Epidermal melanocyte (primary cell): ENCODE measurements around the gene HECTD2.
"Not testable (repeated sequence)": the region's sequence is repeated elsewhere in the genome, so short reads cannot be mapped to it uniquely, and the experiment has no call there.

ENCODE experiments used
- DNase-seq: peaks from one replicate; pipeline ENCODE4 v3.0.0; 2011; ENCODE audit warnings: low spot score; ENCODE audit not compliant: insufficient read length

The HECTD2 gene

GRCh38 chr10:91412354-91413087, 2.4 kb downstream of the HECTD2 start:
- no peak for DNase-seq

GRCh38 chr10:91415816-91416215, 5.7 kb downstream of the HECTD2 start:
- no peak for DNase-seq

DNA sequence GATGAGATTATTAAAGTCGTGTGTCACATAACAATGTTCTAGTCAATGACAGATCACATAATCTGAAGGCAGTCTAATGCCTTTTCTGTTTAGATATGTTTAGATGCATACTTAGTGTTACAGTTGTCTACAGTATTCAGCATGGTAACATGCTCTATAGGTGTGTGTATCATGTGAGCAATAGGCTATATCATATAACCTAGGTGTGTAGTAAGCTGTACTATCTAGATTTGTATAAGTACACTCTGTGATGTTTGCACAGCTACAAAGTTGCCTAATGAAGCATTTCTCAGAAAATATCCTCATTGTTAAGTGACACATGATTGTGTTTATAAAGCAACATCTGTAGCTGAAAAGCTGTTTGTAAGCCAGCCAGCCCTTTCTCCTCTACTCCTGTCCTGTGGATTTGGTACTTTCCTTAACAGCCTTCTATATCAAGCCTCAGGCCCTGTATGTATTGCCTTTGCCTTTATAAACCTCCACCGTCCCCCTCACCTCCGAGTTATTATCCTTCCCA, 6.3 kb downstream of the HECTD2 start:
- DNase-seq, result no peak

GRCh38 chr10:91418416-91418815, 8.3 kb downstream of the HECTD2 start:
- DNase-seq, result no peak

GRCh38 chr10:91420868-91421267, 10.7 kb downstream of the HECTD2 start:
- no peak for DNase-seq

GRCh38 chr10:91422915-91423314, 12.8 kb downstream of the HECTD2 start:
- DNase-seq, result no peak

GRCh38 chr10:91424016-91424415, 13.9 kb downstream of the HECTD2 start:
- no peak for DNase-seq

- DNase-seq, result no peak
Observed at GRCh38 chr10:91432175-91432574, 22.0 kb downstream of the HECTD2 start.

DNA sequence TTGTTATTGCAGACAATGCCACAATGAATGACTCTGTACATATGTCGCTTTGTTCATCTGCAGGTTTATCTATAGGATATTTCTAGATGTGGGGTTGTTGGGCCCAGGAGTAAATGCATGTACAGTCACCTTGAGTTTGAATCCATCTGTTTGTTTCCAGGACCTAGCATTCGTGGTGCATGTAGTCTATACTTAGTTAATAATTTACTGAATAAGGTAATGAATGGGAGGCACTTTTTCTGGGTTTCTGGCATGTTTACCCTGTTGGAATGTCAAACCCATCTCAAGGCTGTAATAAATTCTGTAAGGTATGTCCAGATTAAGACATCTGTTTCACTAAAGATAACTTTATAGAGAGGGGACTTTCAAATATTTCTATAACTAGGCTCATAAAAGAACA, 23.5 kb downstream of the HECTD2 start:
- no peak for DNase-seq

DNA sequence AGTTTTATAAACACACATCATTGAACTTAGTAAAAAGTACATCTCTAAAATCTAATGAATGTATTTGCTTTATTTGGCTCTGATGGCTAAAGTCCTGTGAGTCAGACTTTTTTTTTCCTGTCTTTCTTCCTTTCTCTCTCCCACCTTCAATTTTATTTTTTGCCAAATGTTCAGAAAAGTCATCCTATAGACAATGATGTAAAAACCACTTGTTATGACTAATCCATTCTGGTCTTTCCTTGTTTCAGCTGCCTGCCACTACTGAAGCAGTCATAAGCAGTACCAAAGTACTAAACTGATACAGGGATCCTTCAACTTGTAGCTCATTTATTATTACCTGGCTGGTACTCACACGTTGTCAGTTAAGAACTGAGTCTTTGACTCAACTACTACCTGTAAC, 23.9 kb downstream of the HECTD2 start:
- DNase-seq, result no peak

DNA sequence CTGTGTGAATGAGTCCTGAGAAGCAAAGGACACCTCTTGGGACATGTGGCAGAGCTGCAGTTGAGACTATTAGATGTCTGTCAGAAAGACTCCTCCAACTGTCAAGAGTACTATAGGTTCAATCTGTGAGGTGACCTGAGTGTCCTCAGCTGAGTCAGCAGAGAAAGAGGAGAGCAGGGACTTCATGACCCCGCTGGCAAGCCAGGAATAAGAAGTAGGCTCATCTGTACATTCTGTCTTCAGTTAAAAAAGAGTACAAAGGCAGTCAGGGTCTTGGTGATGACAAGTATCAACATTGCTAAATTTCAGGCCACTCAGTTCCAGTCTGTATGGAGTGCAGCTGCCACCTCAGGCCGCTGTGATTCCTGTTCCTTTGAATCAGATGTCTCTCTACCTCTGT, 25.1 kb downstream of the HECTD2 start:
- DNase-seq, result no peak

DNA sequence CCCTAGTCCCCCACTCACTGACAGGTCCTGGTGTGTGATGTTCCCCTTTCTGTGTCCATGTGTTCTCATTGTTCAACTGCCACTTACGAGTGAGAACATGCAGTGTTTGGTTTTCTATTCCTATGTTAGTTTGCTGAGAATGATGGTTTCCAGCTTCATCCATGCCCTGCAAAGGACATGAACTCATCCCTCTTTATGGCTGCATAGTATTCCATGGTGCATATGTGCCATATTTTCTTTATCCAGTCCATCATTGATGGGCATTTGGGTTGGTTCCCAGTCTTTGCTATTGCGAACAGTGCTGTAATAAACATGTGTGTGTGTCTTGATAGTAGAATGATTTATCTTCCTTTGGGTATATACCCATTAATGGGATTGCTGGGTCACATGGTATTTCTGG, 28.1 kb downstream of the HECTD2 start:
- not testable (repeated sequence) for DNase-seq

DNA sequence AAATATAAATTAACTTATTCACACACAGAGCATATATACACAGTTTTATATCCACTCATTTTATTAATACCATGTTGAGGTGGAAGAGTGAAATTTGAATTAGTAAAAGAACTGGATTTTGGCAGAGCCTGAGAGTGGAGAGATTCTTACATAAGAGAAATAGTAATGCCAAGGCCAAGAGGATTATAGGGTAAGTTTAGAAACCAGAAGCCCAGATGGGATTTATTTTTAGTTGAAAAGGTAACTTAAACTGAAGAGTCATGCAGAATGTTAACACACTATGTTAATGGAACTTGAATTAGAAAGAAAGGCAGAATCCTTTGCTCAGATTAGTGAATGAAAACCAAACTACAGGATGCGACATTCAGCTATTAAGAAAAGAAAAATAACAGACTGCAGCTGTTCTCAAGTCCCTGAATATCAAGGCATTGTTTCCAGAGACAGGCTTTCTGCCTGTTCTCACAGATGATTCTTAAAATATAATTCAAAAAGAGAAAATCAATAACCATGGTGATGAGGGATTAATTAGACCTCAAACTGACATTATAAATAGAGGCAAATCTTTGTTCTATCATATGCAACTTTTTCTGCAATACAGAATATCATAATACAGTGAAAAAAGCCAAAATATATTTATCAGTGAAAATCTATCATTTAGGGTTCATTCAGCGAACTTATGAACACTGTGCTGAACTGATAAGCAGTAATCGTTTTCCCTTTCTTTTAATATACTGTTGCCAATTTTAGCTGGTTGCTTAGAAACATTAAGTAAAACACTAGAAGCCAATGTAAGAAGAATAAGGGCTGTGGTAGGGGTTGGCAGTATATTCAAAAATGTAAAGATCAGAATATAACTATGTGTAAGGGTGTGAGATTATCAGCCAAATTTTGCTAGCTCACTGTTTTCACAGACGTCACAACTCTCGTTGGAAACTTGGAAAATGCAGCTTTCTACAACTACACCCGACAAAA, 34.4 kb downstream of the HECTD2 start:
- no peak for DNase-seq

DNA sequence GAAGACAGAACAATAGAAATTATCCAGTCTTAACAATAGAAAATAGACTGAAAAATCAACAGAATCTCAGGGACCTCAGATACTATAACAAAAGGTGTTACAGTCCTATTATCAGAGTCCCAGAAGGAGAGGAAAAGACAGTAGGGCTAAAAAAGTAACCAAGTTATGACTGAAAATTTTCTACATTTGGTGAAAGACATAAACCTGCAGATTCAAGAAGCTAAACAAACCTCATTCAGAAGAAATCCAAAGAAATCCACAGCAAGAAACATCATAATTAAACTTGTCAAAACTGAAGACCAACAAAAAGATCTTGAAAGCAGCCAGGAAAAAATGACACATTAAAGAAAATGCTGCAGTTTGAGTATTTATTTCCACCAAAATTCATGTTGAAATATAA, 41.9 kb downstream of the HECTD2 start:
- no peak for DNase-seq

DNA sequence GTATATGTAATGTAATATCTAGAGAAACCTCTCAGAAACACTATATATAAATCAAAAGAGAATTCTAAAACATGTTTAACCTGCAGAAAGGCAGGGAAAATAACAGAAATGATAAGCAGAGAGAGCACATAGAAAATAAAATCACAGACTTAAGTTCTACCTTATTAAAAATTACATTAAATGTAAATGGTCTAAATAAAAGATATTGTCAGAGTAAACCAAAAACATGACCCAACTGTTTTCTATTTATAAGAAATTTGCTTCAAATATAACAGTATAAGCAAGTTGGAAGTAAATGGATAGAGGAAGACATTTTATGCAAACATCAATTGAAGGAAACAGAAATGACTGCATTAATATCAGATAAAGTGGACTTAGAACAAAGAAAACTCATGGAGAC, 43.4 kb downstream of the HECTD2 start:
- no peak for DNase-seq

DNA sequence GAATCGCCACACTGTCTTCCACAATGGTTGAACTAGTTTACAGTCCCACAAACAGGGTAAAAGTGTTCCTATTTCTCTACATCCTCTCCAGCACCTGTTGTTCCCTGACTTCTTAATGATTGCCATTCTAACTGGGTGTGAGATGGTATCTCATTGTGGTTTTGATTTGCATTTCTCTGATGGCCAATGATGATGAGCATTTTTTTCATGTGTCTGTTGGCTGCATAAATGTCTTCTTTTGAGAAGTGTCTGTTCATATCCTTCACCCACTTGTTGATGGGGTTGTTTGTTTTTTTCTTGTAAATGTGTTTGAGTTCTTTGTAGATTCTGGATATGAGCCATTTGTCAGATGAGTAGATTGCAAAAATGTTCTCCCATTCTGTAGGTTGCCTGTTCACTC, 45.0 kb downstream of the HECTD2 start:
- DNase-seq, result not testable (repeated sequence)

GRCh38 chr10:91460681-91461080, 50.5 kb downstream of the HECTD2 start:
- DNase-seq, result no peak

GRCh38 chr10:91462423-91462822, 52.3 kb downstream of the HECTD2 start:
- DNase-seq, result no peak

- DNase-seq, result no peak
Observed at GRCh38 chr10:91464500-91464899, 54.4 kb downstream of the HECTD2 start.

GRCh38 chr10:91465261-91465660, 55.1 kb downstream of the HECTD2 start:
- no peak for DNase-seq

DNA sequence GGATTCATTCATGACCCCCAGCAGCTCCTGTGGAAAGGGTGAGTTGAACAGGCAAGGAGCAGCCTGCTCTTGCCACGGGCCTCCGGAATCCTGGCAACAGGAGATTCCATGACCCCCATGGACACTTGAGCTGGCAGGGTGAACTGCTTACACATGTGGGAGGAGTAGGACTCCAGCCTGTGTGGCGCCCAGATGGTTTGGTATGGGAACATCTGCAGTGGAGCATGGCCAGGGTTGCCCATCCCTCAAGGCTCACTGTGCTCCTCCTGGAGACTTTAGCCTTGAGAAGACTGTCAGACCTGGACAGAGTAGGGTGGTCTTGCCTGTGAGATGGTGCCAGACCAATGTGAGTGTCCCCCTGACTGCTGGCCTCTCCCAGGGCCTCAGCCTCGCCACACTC, 57.0 kb downstream of the HECTD2 start:
- DNase-seq, result no peak

DNA sequence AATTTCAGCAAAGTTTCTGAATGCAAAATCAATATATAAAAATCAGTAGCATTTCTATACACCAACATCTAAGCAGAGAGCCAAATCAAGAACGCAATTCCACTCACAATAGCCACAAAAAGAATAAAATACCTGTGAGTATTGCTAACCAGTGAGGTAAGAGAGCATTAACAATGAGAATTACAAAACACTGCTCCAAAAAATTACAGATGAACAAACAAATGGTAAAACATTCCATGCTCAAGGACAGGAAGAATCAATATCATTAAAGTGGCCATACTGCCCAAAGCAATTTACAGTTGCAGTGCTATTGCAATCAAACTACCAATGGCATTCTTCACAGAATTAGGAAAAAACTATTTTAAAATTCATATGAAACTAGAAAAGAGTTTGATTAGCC, 61.5 kb downstream of the HECTD2 start:
- DNase-seq, result no peak
